ENCODE measurements around the gene CDNF.
"Not testable (repeated sequence)": the region's sequence is repeated elsewhere in the genome, so short reads cannot be mapped to it uniquely, and the experiment has no call there.

Gene CDNF

GRCh38 chr10:14839305-14839695 is 1.5 kb upstream of the CDNF start:
- DNase-seq (ENCODE audit: low spot score): no peak
- FAIRE-seq: no peak

GRCh38 chr10:14838582-14839304 is 906 bp upstream of the CDNF start:
- DNase-seq (ENCODE audit: low spot score) (no peak), FAIRE-seq (no peak)

GRCh38 chr10:14837003-14837756 is 657 bp downstream of the CDNF start:
- FAIRE-seq (no peak), DNase-seq (ENCODE audit: low spot score) (no peak)

GRCh38 chr10:14836208-14836607 is 1.6 kb downstream of the CDNF start:
- DNase-seq (ENCODE audit: low spot score) (no peak), FAIRE-seq (no peak)

GRCh38 chr10:14833106-14833505 is 4.7 kb downstream of the CDNF start:
- DNase-seq (ENCODE audit: low spot score) (no peak), FAIRE-seq (no peak)

- FAIRE-seq (no peak), DNase-seq (ENCODE audit: low spot score) (no peak)
Observed at GRCh38 chr10:14826076-14826829, 11.6 kb downstream of the CDNF start.

- DNase-seq (ENCODE audit: low spot score) (no peak), FAIRE-seq (no peak)
Observed at GRCh38 chr10:14823966-14824365, 13.9 kb downstream of the CDNF start.

- FAIRE-seq (peak; percentile 69), DNase-seq (ENCODE audit: low spot score) (peak; percentile 54)
Observed at GRCh38 chr10:14822879-14823755, 14.7 kb downstream of the CDNF start.

GRCh38 chr10:14821635-14822375 is 16.0 kb downstream of the CDNF start:
- FAIRE-seq (no peak), DNase-seq (ENCODE audit: low spot score) (no peak)

GRCh38 chr10:14820775-14821154 is 17.1 kb downstream of the CDNF start:
- no peak for FAIRE-seq
- no peak for DNase-seq (ENCODE audit: low spot score)

- FAIRE-seq (no peak), DNase-seq (ENCODE audit: low spot score) (peak; percentile 62)
Observed at GRCh38 chr10:14820010-14820774, 17.6 kb downstream of the CDNF start.

- DNase-seq (ENCODE audit: low spot score); FAIRE-seq: not testable (repeated sequence)
Observed at GRCh38 chr10:14816717-14817116, 21.1 kb downstream of the CDNF start.

- DNase-seq (ENCODE audit: low spot score): no peak
- no peak for FAIRE-seq
Observed at GRCh38 chr10:14815681-14816080, 22.2 kb downstream of the CDNF start.

GRCh38 chr10:14812271-14812670 is 25.6 kb downstream of the CDNF start:
- FAIRE-seq (no peak), DNase-seq (ENCODE audit: low spot score) (no peak)

- DNase-seq (ENCODE audit: low spot score) (no peak), FAIRE-seq (no peak)
Observed at GRCh38 chr10:14810969-14811953, 26.6 kb downstream of the CDNF start.

- FAIRE-seq: no peak
- DNase-seq (ENCODE audit: low spot score): no peak
Observed at GRCh38 chr10:14806318-14806717, 31.5 kb downstream of the CDNF start.

GRCh38 chr10:14803827-14804226 is 34.0 kb downstream of the CDNF start:
- no peak for DNase-seq (ENCODE audit: low spot score)
- peak; percentile 44 for FAIRE-seq

- no peak for FAIRE-seq
Observed at GRCh38 chr10:14801723-14802122, 36.1 kb downstream of the CDNF start.

GRCh38 chr10:14800397-14800796 is 37.4 kb downstream of the CDNF start:
- DNase-seq (ENCODE audit: low spot score) (no peak), FAIRE-seq (no peak)

More at GRCh38 chr10:14801723-14802122, 36.1 kb downstream of the CDNF start:
- no peak for DNase-seq (ENCODE audit: low spot score)
